HEK293T (cell line): ENCODE results near the gene TRIM62.

Experiments used
- ARNT ChIP-seq: fragments of 450-650 bp; IDR thresholded peaks from 2 replicates; pipeline ENCODE4 v1.6.1; 2017; ENCODE audit warnings: mild to moderate bottlenecking
- BHLHE40 ChIP-seq: fragments of 450-650 bp; IDR thresholded peaks from 2 replicates; pipeline ENCODE4 v1.6.1; 2016; ENCODE audit warnings: mild to moderate bottlenecking, moderate library complexity, borderline replicate concordance
- ELF4 ChIP-seq: fragments of 450-650 bp; IDR thresholded peaks from 2 replicates; pipeline ENCODE4 v1.6.1; 2017; ENCODE audit warnings: antibody characterized with exemption
- FOXK2 ChIP-seq: fragments of 450-650 bp; IDR thresholded peaks from 2 replicates; pipeline ENCODE4 v1.6.1; 2016; ENCODE audit warnings: mild to moderate bottlenecking
- SP1 ChIP-seq: fragments of 450-650 bp; IDR thresholded peaks from 2 replicates; pipeline ENCODE4 v1.6.1; 2017
- TARDBP ChIP-seq: fragments of 450-650 bp; IDR thresholded peaks from 2 replicates; pipeline ENCODE4 v1.6.1; 2016
- ZNF384 ChIP-seq: fragments of 450-650 bp; IDR thresholded peaks from 2 replicates; pipeline ENCODE4 v1.6.1; 2016
- TF ChIP-seq, protein P1 (sequence below): fragments of 450-650 bp; IDR thresholded peaks from 2 replicates; pipeline ENCODE4 v1.6.1; 2016

DNA sequence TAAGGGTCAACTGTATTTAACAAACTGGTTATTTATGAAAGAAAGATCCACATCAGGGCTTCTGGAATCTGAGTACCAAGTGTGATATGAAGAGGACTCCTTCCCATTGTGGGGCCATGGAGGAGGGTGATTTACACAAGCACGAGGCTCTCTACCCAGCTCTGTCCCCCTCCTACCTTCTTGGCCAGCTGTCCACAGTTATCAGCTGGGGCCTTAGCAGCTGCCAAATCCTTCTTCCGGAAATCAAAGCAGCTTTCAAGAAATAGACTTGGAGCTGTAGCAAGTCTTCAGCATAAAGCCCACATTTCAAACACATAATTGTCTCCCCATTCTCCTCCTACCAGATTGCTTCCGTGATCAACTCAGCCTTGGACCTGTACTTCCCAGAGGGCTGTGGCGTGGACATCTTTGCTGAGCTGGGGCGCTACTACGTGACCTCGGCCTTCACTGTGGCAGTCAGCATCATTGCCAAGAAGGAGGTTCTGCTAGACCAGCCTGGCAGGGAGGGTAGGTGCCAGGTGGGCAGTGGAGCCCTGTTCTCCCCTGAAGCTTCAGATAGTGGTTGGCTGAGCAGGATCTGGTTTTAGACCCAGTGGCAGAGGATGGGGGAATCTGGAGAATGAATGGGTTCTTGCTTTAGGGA lies 85.4 kb downstream of the TRIM62 start:
- TF ChIP-seq BHLHE40 (no peak), TARDBP (no peak), SP1 (no peak), FOXK2 (no peak), ARNT (no peak), ZNF384 (no peak), ELF4 (no peak)
- TF ChIP-seq, protein P1, sequence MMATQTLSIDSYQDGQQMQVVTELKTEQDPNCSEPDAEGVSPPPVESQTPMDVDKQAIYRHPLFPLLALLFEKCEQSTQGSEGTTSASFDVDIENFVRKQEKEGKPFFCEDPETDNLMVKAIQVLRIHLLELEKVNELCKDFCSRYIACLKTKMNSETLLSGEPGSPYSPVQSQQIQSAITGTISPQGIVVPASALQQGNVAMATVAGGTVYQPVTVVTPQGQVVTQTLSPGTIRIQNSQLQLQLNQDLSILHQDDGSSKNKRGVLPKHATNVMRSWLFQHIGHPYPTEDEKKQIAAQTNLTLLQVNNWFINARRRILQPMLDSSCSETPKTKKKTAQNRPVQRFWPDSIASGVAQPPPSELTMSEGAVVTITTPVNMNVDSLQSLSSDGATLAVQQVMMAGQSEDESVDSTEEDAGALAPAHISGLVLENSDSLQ, result no peak
